Activated CD8-positive, alpha-beta memory T cell treated with anti-CD3 and anti-CD28 coated beads for 24 hours (primary cell): ENCODE measurements around the gene RUFY4.
"Not testable (repeated sequence)": the region's sequence is repeated elsewhere in the genome, so short reads cannot be mapped to it uniquely, and the experiment has no call there.

ENCODE experiments used
- DNase-seq: peaks from one replicate; pipeline ENCODE4 v3.0.0-alpha.2; 2020

The RUFY4 gene

DNA sequence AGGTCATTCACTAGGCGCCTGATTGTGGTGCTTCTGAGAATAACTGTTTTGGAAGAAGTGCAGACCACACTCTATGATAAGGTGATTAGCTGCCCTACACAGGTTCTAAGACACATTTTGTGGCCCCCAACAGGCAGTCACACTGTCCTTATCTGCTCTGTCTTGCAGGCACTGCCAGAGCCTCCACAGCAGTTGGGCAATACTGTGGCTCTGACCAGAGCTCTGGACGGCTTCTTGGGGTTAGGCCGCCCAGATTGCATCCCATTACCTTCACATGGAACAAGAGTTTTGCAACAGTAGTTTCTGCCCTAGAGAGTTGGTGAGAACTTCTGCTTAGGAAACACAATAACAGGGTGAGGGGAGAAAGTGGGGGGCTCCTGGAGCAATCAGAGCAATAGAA lies 22.7 kb downstream of the RUFY4 start:
- DNase-seq, result no peak

DNA sequence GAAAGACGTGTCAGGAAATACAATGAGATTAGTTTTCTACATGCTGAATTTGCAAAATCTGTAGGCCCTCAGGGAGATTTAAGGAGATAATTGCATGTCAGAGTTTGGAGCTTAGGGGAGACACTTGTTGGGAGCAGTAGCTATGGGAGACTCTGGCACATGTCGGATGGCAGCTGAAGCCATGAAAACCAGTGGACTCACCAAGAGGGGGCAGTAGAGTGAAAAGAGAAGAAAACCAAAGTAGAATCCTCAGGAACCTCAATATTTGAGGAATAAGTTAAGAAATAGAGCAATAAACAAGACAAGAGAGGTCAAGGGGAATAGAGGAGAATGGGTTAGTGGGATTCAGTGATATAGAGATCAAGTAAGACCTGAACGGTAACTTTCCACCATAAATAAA lies 24.8 kb downstream of the RUFY4 start:
- no peak for DNase-seq

GRCh38 chr2:218095853-218096252 lies 26.8 kb downstream of the RUFY4 start:
- no peak for DNase-seq

DNA sequence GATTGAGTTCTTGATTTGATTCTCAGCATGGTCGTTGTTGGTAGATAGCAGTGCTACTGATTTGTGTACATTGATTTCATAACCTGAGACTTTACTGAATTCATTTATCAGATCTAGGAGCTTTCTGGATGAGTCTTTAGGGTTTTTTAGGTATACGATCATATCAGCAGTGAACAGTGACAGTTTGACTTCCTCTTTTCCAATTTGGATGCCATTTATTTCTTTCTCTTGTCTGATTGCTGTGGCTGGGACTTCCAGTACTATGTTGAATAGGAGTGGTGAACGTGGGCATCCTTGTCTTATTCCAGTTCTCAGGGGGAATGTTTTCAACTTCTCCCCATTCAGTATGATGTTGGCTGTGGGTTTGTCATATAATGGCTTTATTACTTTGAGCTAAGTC lies 28.9 kb downstream of the RUFY4 start:
- no peak for DNase-seq

DNA sequence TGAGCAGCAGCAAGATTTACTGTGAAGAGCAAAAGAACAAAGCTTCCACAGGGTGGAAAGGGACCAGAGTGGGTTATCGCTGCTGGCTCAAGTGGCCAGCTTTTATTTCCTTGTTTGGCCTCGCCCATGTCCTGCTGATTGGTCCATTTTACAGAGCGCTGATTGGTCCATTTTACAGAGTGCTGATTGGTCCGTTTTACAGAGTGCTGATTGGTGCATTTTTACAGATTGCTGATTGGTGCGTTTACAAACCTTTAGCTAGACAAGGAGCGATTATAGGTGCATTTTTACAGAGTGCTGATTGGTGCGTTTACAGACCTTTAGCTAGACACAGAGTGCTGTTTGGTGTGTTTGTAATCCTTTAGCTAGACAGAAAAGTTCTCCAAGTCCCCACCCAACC lies 39.8 kb downstream of the RUFY4 start:
- DNase-seq, result not testable (repeated sequence)

GRCh38 chr2:218121789-218122188 lies 52.7 kb downstream of the RUFY4 start:
- not testable (repeated sequence) for DNase-seq

DNA sequence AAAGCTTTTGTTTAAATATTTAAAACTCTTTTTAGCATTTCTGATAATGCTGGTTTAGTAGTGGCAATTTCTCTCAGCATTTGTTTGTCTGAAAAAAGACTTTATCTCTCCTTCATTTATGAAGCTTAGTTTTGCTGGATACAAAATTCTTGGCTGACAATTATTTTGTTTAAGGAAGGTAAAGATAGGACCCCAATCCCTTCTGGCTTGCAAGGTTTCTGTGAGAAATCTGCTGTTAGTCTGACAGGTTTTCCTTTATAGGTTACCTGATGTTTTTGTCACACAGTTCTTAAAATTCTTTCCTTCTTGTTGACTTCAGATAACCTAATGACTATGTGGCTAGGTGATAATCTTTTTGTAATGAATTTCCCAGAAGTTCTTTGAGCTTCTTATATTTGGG lies 53.2 kb downstream of the RUFY4 start:
- not testable (repeated sequence) for DNase-seq

- DNase-seq, result no peak
These were observed 54.9 kb downstream of the RUFY4 start for GRCh38 chr2:218123986-218124385.

- DNase-seq, result no peak
These were observed 56.0 kb downstream of the RUFY4 start for GRCh38 chr2:218125095-218125494.

GRCh38 chr2:218125626-218126080 lies 56.6 kb downstream of the RUFY4 start, which contains the start of gene CXCR2:
Gene CXCR2, plus strand, starts transcription at chr2:218126028. Its CDS starts 8,774 bp downstream, at chr2:218134802.
- no peak for DNase-seq

DNA sequence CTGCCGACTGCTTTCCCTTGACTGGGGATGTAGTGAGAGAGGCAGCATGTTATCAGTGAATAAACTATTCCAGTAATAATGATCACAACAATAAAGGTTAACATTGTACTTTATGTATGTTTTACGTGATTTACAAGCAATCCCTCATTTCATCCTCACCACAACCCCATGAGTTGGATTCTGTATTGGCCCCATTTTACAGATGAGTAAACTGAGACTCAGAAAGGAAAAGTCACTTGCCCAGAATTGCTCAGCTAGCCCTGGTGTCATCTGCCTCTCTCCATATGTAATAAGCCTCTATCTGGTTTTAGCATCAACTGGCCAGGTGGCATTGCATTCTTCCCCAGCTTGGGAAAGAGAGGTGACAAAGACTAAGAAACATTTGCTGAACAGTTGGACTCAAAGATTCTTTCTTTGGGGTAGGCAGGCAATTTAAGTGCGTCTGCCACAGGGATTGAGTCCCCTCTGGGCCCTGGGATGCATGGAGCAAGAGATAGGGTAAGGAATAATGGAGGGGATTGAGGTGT lies 58.9 kb downstream of the RUFY4 start:
- DNase-seq, result no peak

DNA sequence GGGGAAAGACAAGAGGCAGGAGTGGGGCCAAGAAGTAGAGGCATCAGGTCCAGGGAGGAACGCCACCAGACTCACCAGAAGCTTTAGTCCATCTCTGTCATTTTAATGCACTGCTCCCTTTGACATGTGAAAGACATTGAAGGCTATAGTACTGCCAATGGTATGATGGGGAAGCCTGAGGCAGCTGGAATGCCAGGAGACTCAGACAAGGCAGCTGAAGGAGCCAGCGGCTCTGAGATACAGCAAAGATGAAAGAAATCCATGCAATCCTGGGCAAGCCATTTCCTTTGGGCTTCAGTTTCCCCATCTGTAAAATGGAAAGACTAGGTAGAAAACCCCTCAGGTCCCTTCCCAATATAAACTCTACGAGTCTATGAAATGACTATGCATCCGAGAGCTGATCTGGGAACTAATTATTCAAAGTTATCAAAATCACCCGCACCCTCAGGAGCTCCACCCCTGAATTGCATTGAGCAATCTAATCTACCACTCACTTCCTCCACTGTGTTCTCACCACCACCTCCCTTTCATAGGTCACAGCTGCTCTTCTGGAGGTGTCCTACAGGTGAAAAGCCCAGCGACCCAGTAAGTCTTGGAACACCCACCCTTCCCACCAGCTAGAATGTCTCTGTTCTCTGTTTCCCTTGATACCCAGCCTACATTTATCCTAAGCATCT lies 59.9 kb downstream of the RUFY4 start:
- DNase-seq, result no peak

DNA sequence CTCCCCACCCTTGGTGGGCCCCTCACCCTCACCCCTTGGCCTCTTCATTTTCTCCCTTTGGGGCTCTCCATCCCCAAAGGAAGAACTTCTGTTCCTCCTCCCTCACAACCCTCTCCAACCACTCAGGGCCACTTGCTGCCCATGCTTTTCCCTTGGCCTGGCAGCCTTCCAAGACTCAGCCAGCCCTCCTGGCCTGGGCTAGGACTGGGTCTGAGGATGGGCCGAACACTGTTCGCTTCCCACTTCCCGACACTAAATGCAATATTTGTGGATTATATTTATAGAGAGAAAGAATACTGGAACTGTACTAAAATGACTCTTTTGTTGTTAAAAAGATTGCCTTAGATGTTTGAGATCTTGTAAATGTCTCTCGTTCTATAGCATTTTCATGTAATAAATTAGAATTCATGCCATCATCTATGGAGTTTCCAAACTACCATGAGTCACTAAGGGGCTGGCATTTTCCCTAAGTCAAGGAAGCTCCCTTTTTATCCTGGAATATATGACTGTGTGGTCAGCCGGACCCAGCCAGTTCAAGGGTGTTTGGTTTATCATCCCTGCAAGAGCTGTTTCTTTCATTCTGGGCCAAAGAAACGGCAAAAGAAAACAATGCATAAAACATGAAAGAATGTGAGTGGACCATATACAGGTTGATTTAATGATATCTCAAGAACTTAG lies 60.5 kb downstream of the RUFY4 start:
- no peak for DNase-seq

DNA sequence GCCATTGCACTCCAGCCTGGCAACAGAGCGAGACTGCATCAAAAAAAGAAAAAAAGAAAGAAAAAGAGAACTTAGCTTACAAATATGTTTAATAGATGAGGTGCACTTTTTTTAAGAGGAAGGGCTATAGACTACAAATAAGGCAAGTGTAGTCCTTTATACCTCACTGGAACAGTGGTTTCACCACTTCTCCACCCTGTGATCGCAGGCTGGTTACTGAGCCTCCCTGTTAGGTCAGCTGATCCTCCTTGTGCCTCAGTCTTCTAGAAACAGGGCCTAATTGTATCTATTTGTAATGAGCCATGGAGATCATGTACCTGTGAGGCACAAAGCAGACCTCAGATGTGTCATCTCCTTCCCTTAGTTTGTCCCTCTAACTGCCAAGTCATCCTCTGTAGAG lies 61.3 kb downstream of the RUFY4 start:
- DNase-seq, result no peak

- DNase-seq, result no peak
These were observed 61.8 kb downstream of the RUFY4 start for GRCh38 chr2:218130822-218131221.

- no peak for DNase-seq
These were observed 68.5 kb downstream of the RUFY4 start for GRCh38 chr2:218137514-218137913.

DNA sequence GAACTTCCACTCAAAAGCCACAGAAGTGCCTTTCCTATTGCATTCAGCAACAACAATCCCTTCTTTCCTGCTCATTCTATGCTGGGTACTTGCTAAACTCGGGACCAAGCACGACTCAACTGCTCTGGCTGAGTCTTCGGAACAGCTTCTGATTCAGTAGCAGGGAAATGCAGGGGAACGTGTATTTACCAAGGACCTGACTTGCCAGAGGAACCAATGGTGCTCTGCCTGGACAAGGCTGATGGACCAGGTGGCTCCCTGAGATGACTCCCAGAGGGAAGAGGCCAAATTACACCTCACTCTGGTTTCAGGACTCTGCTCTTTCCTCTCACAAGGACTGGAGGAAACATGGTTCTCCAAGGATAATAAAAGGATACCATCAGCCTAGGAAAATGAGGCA lies 69.0 kb downstream of the RUFY4 start:
- no peak for DNase-seq
